ENCODE data around the gene TMEFF1.

DNA sequence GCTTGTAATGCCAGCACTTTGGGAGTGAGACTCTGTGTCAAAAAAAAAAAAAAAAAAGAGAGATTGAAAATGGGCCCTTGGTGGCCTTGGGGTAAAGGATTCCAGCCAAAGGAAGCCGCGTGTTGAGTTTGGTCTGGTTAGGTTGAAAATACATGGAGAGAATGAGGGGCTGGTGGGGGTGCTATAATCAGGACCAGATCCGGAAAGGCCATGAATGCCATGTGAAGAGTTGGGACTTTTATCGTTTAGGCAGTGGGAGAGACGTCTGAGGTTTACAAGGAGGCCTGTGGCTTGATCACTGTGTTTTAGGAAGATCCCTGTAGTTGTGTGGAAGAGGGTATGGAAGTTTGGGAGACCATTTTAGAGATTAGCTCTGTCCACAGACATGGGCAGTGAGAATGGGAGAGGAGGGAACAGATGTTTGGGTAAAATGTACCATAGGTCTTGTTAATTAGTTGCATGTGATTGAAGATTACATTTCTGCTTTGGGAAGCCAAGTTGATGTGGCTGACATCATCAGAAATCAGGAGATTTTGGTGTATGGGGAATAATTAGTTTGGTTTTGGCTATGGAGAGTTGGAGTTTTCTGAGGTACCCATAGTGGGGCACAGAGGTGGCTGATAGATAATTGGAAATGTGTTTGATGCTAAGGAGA lies 42.5 kb upstream of the TMEFF1 start:
- TF ChIP-seq CTCF (IDR thresholded peaks at IDR 0.05; ENCODE audit: low read depth, low read length, poor library complexity, severe bottlenecking) (no peak), EZH2phosphoT487 (IDR thresholded peaks at IDR 0.05; ENCODE audit: borderline replicate concordance, low read length) (no peak)
